Measurements from ENCODE around the gene LCE7A. TPM values are rescaled to one million over a fixed set of nuclear protein-coding genes. Genes with fewer than 3 reads are reported as not detected.

The LCE7A gene
- total RNA-seq, 1 donor from 2014 or later: not detected

DNA sequence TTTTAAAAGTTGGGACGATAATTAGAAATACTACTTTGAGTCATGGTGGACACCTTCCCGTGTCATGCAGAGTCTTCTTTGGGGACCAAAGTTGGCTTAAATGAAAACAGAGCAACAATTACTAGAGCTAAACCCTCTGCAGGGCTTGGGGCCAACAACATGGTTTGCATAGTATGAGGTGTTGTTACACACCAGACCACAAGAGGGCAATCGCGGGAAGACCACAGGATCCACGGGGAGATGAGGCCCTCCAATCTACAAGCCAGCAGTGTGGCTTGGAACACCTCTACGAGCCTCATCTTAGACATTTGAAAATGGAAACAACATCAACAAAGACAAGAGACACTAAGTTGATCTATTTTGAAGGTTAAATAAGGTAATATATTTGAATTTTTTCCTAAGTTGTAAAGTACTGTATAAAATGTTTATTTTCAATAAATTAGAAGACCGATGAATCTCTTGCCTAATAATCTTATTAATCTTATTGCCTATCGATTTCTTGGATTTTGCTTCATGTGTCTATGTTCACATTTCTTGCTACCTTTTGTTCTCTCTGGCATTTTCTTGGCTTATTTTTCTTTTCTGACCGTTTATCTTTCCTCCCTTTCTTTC is 10.1 kb downstream of the LCE7A start:
- DNase-seq (ENCODE audit: low read depth, low spot score): peak; percentile 62
- Mint-ChIP-seq H3K27ac (ENCODE audit: unreplicated experiment) (no peak overlapping the region), H3K9me3 (no peaks in the 10 kb centered on the region), H3K4me1 (no peaks in the 10 kb centered on the region), H3K27me3 (ENCODE audit: low read depth) (no peaks in the 10 kb centered on the region), H3K36me3 (ENCODE audit: low read depth) (no peaks in the 10 kb centered on the region), H3K4me3 (no peak overlapping the region)
- TF ChIP-seq, protein P1, sequence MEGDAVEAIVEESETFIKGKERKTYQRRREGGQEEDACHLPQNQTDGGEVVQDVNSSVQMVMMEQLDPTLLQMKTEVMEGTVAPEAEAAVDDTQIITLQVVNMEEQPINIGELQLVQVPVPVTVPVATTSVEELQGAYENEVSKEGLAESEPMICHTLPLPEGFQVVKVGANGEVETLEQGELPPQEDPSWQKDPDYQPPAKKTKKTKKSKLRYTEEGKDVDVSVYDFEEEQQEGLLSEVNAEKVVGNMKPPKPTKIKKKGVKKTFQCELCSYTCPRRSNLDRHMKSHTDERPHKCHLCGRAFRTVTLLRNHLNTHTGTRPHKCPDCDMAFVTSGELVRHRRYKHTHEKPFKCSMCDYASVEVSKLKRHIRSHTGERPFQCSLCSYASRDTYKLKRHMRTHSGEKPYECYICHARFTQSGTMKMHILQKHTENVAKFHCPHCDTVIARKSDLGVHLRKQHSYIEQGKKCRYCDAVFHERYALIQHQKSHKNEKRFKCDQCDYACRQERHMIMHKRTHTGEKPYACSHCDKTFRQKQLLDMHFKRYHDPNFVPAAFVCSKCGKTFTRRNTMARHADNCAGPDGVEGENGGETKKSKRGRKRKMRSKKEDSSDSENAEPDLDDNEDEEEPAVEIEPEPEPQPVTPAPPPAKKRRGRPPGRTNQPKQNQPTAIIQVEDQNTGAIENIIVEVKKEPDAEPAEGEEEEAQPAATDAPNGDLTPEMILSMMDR (conservative IDR thresholded peaks at IDR 0.05): peak; percentile 77

DNA sequence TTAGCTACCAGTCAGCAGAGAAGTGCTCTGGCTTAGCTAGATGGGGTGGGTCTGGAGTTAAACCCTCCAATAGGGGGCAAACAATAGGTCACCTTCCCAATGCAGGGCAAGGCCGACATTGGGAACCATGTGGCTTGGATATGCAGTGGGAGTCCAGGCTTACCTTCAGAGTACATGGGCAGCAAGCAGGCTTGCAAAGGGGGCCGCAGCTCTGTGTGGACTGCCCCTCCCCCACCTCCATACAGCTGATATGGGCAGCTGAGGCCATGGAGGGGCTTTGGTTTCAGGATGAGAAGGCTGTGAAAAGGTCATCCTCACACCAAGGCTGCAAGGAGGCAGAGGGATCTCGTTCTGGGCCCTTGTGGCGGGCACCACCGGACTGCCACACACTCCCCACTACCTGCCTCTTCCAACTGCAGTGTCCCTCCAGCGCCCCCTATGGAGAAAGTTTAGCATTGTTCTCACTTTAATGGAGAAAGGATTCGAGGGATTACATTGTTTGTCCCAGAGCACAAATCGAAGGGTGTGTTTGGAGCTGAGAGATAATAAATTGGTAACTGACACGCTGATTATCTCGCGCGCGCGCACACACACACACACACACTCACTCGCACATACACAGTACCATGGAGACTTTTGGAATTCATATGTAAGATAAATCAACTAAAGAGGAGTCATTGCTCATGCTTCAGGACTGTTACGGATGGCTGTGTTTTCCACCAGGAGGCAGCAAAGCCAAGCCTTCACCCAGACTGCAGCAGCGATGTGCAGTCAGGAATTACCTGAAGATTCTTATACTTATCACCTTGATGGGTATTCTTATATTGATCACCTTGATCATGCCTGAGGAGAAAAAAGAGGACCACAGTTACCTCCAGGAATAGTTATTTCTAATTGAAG is 11.3 kb downstream of the LCE7A start:
- Mint-ChIP-seq H3K36me3 (ENCODE audit: low read depth) (no peaks in the 10 kb centered on the region), H3K27me3 (ENCODE audit: low read depth) (no peaks in the 10 kb centered on the region), H3K9me3 (no peaks in the 10 kb centered on the region), H3K4me1 (no peaks in the 10 kb centered on the region), H3K27ac (ENCODE audit: unreplicated experiment) (no peak overlapping the region), H3K4me3 (no peak overlapping the region)
- TF ChIP-seq, protein P1 (conservative IDR thresholded peaks at IDR 0.05): peak; percentile 62
- DNase-seq (ENCODE audit: low read depth, low spot score): no peak

DNA sequence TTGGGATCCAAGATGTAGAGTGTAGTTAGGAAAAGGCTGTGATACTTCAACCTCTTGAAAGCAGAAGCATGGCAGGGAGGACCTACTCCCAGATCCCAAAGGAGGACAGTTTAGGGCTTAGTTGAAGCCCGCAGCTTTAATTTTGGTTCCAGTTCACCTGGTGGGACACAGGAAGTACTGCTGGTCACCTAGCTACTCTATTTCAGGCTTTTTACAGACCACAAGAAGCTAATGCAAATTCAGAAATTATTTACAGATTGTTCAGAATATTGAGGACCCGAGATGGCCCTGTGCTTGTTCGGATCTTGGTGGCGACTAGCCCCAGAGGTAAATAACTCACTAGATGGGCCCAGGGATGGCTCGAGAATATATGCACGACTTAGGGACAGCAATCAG is 11.9 kb downstream of the LCE7A start:
- no peaks in the 10 kb centered on the region for H3K36me3 Mint-ChIP-seq (ENCODE audit: low read depth)
- H3K4me1 Mint-ChIP-seq: no peaks in the 10 kb centered on the region
- no peaks in the 10 kb centered on the region for H3K27me3 Mint-ChIP-seq (ENCODE audit: low read depth)
- DNase-seq (ENCODE audit: low read depth, low spot score): no peak
- H3K9me3 Mint-ChIP-seq: no peaks in the 10 kb centered on the region
- H3K27ac Mint-ChIP-seq (ENCODE audit: unreplicated experiment): no peak overlapping the region
- TF ChIP-seq, protein P1 (conservative IDR thresholded peaks at IDR 0.05): no peak
- no peak overlapping the region for H3K4me3 Mint-ChIP-seq

DNA sequence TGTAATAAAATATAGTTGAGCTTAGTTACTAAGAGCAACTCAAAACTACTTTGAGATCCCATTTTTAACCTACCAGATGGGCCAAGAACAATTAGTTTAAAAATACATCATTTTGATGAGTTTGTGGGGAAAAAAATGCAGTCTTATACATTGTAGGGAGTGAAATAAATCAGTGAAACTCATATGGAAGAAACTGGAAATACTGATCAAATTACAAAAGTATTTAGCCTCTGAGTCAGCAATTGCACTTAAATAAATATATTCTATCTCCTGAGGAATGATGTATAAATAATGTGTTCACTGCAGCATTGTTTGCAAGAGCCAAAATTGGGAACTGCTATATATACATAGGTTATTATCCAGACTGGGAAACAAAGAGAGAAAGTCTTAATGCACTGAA is 13.7 kb downstream of the LCE7A start:
- Mint-ChIP-seq H3K4me3 (no peak overlapping the region), H3K4me1 (no peaks in the 10 kb centered on the region), H3K27ac (ENCODE audit: unreplicated experiment) (no peak overlapping the region), H3K27me3 (ENCODE audit: low read depth) (no peaks in the 10 kb centered on the region), H3K36me3 (ENCODE audit: low read depth) (no peaks in the 10 kb centered on the region), H3K9me3 (peaks cover 7% of the 10 kb centered on the region)
- TF ChIP-seq, protein P1 (conservative IDR thresholded peaks at IDR 0.05): no peak
- no peak for DNase-seq (ENCODE audit: low read depth, low spot score)

DNA sequence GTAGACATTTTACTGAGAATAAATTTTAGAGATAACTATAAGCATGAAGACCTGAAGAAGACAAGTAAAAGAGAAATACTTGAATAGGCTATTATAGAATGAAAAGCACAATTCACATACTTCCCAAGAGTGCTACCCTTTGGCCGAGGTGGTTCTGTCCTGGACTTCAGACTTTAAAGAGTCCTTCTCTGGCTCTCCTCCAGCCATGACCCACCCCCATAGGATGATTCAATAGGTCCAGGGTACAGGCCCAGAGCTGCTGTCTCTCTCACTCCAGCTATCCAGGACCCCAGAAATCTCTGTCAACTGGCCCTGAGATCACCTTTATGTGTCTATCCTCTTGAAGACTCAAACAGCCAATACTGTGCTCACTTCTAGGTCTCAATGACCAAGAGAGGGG is 17.0 kb downstream of the LCE7A start:
- Mint-ChIP-seq H3K4me1 (no peaks in the 10 kb centered on the region), H3K4me3 (no peak overlapping the region), H3K27me3 (ENCODE audit: low read depth) (no peaks in the 10 kb centered on the region), H3K9me3 (peaks cover 9% of the 10 kb centered on the region), H3K36me3 (ENCODE audit: low read depth) (no peaks in the 10 kb centered on the region), H3K27ac (ENCODE audit: unreplicated experiment) (no peak overlapping the region)
- TF ChIP-seq, protein P1 (conservative IDR thresholded peaks at IDR 0.05): no peak
- DNase-seq (ENCODE audit: low read depth, low spot score): no peak

All from neural crest cell (in vitro differentiated cells).